ENCODE measurements around the gene PSMA1.
"Not testable (repeated sequence)": the region's sequence is repeated elsewhere in the genome, so short reads cannot be mapped to it uniquely, and the experiment has no call there.

The PSMA1 gene

GRCh38 chr11:14535166-14535565 lies 15.0 kb upstream of the PSMA1 start:
- in situ Hi-C loops (cut with HindIII; ENCODE audit: low sequenced_read_pairs), result not testable (repeated sequence)

GRCh38 chr11:14529951-14530350 lies 9.8 kb upstream of the PSMA1 start:
- in situ Hi-C loops (cut with HindIII; ENCODE audit: low sequenced_read_pairs), result no loop called here

- in situ Hi-C loops (cut with HindIII; ENCODE audit: low sequenced_read_pairs), result no loop called here
These were observed 9.1 kb upstream of the PSMA1 start for GRCh38 chr11:14529321-14529720.

GRCh38 chr11:14522801-14523200 lies 2.6 kb upstream of the PSMA1 start:
- in situ Hi-C loops (cut with HindIII; ENCODE audit: low sequenced_read_pairs), result no loop called here

- in situ Hi-C loops (cut with HindIII; ENCODE audit: low sequenced_read_pairs), result no loop called here
These were observed 2.1 kb upstream of the PSMA1 start for GRCh38 chr11:14522245-14522644.

- in situ Hi-C loops (cut with HindIII; ENCODE audit: low sequenced_read_pairs), result no loop called here
These were observed 563 bp upstream of the PSMA1 start for GRCh38 chr11:14520747-14521151.

GRCh38 chr11:14519597-14519916 lies 629 bp downstream of the PSMA1 start:
- in situ Hi-C loops (cut with HindIII; ENCODE audit: low sequenced_read_pairs), result no loop called here

GRCh38 chr11:14518820-14519219 lies 1.4 kb downstream of the PSMA1 start:
- in situ Hi-C loops (cut with HindIII; ENCODE audit: low sequenced_read_pairs), result no loop called here

- in situ Hi-C loops (cut with HindIII; ENCODE audit: low sequenced_read_pairs), result no loop called here
These were observed 6.4 kb downstream of the PSMA1 start for GRCh38 chr11:14513800-14514199.

- in situ Hi-C loops (cut with HindIII; ENCODE audit: low sequenced_read_pairs), result no loop called here
These were observed 13.7 kb downstream of the PSMA1 start for GRCh38 chr11:14506532-14506931.

- in situ Hi-C loops (cut with HindIII; ENCODE audit: low sequenced_read_pairs), result no loop called here
These were observed 17.2 kb downstream of the PSMA1 start for GRCh38 chr11:14503023-14503422.

GRCh38 chr11:14502039-14502438 lies 18.1 kb downstream of the PSMA1 start:
- in situ Hi-C loops (cut with HindIII; ENCODE audit: low sequenced_read_pairs), result no loop called here

- in situ Hi-C loops (cut with HindIII; ENCODE audit: low sequenced_read_pairs), result no loop called here
These were observed 20.0 kb downstream of the PSMA1 start for GRCh38 chr11:14500181-14500651.

GRCh38 chr11:14499560-14500180 lies 20.5 kb downstream of the PSMA1 start, which contains the start of gene COPB1:
COPB1 (minus strand) TSS chr11:14499811; CDS start chr11:14498928, 883 bp downstream.
- in situ Hi-C loops (cut with HindIII; ENCODE audit: low sequenced_read_pairs), result no loop called here

- in situ Hi-C loops (cut with HindIII; ENCODE audit: low sequenced_read_pairs), result no loop called here
These were observed 21.0 kb downstream of the PSMA1 start for GRCh38 chr11:14499178-14499559.

GRCh38 chr11:14480716-14481115 lies 39.5 kb downstream of the PSMA1 start:
- in situ Hi-C loops (cut with HindIII; ENCODE audit: low sequenced_read_pairs), result no loop called here

- in situ Hi-C loops (cut with HindIII; ENCODE audit: low sequenced_read_pairs), result no loop called here
These were observed 49.1 kb downstream of the PSMA1 start for GRCh38 chr11:14471127-14471526.

- in situ Hi-C loops (cut with HindIII; ENCODE audit: low sequenced_read_pairs), result no loop called here
These were observed 56.6 kb downstream of the PSMA1 start for GRCh38 chr11:14463623-14464022.

- in situ Hi-C loops (cut with HindIII; ENCODE audit: low sequenced_read_pairs), result no loop called here
These were observed 60.0 kb downstream of the PSMA1 start for GRCh38 chr11:14460147-14460546.

- in situ Hi-C loops (cut with HindIII; ENCODE audit: low sequenced_read_pairs), result no loop called here
These were observed 61.8 kb downstream of the PSMA1 start for GRCh38 chr11:14458377-14458776.

- in situ Hi-C loops (cut with HindIII; ENCODE audit: low sequenced_read_pairs), result no loop called here
These were observed 64.3 kb downstream of the PSMA1 start for GRCh38 chr11:14455648-14456430.
